Karpas-422 (cell line): Measurements from ENCODE around the gene STK32C. TPM values are rescaled to one million over a fixed set of nuclear protein-coding genes. Genes with fewer than 3 reads are reported as not detected.

Experiments
- DNase-seq: peaks from one replicate; pipeline ENCODE4 v3.0.0-alpha.2; 2015
- H2AFZ ChIP-seq: fragments of 200-600 bp; sonication (generic); 2 replicates; pipeline ENCODE4 v1.6.1; 2014; ENCODE audit warnings: antibody characterized with exemption, low read length, mixed read lengths
- H3K27ac ChIP-seq: fragments of 200-600 bp; sonication (generic); 2 replicates; pipeline ENCODE4 v1.5.1; 2014; ENCODE audit warnings: mild to moderate bottlenecking, low read length, moderate library complexity
- H3K27me3 ChIP-seq: fragments of 200-600 bp; sonication (generic); 2 replicates; pipeline ENCODE4 v1.6.1; 2014; ENCODE audit warnings: low read length, mixed read lengths
- H3K36me3 ChIP-seq: fragments of 200-600 bp; sonication (generic); 2 replicates; pipeline ENCODE4 v1.6.1; 2014; ENCODE audit warnings: low read length, mixed read lengths; ENCODE audit not compliant: insufficient read depth
- H3K4me1 ChIP-seq: fragments of 200-600 bp; sonication (generic); 2 replicates; pipeline ENCODE4 v1.6.1; 2014; ENCODE audit warnings: mild to moderate bottlenecking, low read length, mixed read lengths
- H3K4me2 ChIP-seq: fragments of 200-600 bp; sonication (generic); 2 replicates; pipeline ENCODE4 v1.6.1; 2014; ENCODE audit warnings: low read length, low read depth, mild to moderate bottlenecking; ENCODE audit not compliant: poor library complexity, severe bottlenecking
- H3K4me3 ChIP-seq: fragments of 200-600 bp; sonication (generic); 2 replicates; pipeline ENCODE4 v1.5.1; 2014; ENCODE audit warnings: mild to moderate bottlenecking, antibody characterized with exemption, low read length, mixed read lengths
- H3K79me2 ChIP-seq: fragments of 200-600 bp; sonication (generic); 2 replicates; pipeline ENCODE4 v1.6.1; 2014; ENCODE audit warnings: mild to moderate bottlenecking, low read length, mixed read lengths
- H3K9ac ChIP-seq: fragments of 200-600 bp; sonication (generic); 2 replicates; pipeline ENCODE4 v1.6.0; 2014; ENCODE audit warnings: low read length
- H3K9me2 ChIP-seq: fragments of 200-600 bp; sonication (generic), shearing (Covaris generic); replicated peaks from 2 replicates; pipeline ENCODE4 v1.6.0; 2014; ENCODE audit warnings: mild to moderate bottlenecking, low read length, moderate library complexity; ENCODE audit not compliant: insufficient read depth
- H3K9me3 ChIP-seq: fragments of 300-700, 200-600 bp; sonication (generic); 2 replicates; pipeline ENCODE4 v1.6.1; 2014; ENCODE audit warnings: low read length, mixed read lengths
- H4K20me1 ChIP-seq: fragments of 200-600 bp; sonication (generic); 2 replicates; pipeline ENCODE4 v1.6.1; 2014; ENCODE audit warnings: mild to moderate bottlenecking, antibody characterized with exemption, low read length, low read depth; ENCODE audit not compliant: insufficient read depth
- total RNA-seq: library from RNA; depleted of rRNA; stranded (reverse); fragments of >200 nt; shearing (Covaris generic); gene quantifications from 2 replicates; pipeline ENCODE4 v1.2.3, GENCODE V29; 2014; ENCODE audit warnings: low replicate concordance

The STK32C gene
- total RNA-seq, 1 experiment from 2014 or later = 8.4 TPM

DNA sequence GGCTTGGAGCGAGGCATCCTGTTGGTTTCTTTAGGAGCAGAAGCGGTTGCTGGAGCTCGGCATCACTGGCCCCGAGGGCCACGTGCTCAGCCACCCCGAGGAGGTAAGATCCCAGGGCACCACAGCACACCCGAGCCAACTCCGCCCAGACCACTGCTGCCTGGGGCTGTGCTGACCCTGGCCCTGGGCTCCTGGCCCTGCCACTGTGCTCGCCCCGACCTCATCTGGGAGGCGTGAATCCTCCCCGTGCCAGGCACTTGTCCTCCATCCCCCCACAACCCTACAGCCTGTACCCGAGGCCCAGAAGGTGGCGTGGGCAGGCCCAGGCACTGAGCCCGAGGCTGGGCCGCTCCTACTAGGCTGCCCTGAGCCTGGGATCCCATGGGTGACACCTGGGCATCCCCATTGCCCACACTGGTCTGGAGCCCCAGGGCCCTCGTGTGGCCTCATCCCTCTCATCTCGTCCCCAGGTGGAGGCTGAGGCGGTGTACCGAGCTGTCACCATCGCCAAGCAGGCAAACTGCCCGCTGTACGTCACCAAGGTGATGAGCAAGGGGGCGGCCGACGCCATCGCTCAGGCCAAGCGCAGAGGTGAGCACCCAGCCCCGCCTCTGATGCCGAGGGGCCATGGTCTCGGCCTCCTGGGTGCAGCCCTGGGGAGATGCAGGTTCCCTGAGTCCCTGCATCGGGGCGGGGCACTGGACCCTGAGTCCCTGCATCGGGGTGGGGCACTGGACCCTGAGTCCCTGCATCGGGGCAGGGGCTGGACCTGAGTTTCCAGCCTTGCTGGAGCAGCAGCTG is 109.2 kb downstream of the STK32C start:
- no peak for DNase-seq
- Histone ChIP-seq H2AFZ (no peak overlapping the region), H3K4me2 (no peak overlapping the region), H3K27ac (no peak overlapping the region), H3K27me3 (no peaks in the 10 kb centered on the region), H3K36me3 (no peaks in the 10 kb centered on the region), H3K9ac (no peak overlapping the region), H3K9me3 (no peaks in the 10 kb centered on the region), H3K79me2 (no peaks in the 10 kb centered on the region), H3K4me1 (no peaks in the 10 kb centered on the region), H3K9me2 (no peaks in the 10 kb centered on the region), H4K20me1 (no peaks in the 10 kb centered on the region), H3K4me3 (no peak overlapping the region)

DNA sequence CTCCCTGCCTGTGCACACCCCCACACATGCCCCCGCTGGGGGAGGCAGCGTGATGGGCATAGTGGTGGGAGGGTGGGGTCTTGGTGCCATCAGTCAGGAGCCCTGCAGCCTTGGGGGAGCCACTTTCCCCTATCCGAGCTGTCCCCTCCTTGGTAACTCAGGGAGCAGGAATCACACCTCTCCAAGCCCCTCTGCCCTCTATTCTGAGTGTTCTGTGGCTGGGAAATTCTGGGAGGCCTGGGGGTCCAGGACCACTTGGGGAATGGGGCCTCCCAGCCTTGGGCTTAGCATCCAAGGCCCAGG is 109.7 kb downstream of the STK32C start:
- Histone ChIP-seq H2AFZ (no peak overlapping the region), H3K27ac (no peak overlapping the region), H3K4me1 (no peaks in the 10 kb centered on the region), H3K4me3 (no peak overlapping the region), H3K9me2 (no peaks in the 10 kb centered on the region), H3K4me2 (no peak overlapping the region), H3K27me3 (no peaks in the 10 kb centered on the region), H3K9ac (no peak overlapping the region), H4K20me1 (no peaks in the 10 kb centered on the region), H3K36me3 (no peaks in the 10 kb centered on the region), H3K9me3 (no peaks in the 10 kb centered on the region), H3K79me2 (no peaks in the 10 kb centered on the region)
- DNase-seq = no peak

DNA sequence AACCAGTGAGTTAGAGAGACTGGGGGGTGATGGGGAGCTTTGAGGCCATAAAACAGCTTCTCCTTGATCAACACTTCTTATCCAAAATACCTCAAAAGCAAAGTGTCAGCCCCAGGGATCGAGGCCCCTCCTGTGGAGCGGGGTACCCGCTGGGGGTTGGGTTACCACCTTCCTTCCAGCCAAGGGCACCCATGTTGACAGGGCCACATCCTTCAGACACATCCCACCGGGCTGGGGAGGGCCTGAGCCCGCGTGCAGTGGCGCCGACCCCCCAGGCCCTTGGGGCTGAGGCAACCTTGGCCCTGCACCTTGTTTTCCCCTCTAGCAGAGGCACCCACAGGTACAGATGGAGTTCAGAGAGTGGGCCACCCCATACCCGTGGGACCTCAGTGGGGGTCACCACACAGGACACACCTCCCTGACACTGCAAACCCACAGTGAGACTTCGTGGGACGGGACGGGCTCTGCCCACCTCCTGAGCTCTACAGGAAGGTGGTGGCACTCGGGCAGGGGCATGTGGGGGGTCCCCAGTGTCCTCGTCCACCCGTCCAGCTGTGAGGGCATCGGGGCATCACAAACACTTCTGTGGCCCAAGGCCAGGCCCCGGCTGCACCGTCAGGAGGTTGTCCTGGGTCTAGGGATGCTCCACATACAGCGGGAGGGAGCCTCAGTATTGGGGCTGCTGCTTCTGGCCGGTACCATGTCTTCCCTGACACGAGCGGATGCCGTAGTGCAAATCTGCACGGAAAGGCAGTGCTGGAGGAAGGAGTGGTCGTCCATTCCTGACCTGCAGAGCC is 110.3 kb downstream of the STK32C start:
- Histone ChIP-seq H3K4me2 (no peak overlapping the region), H3K9ac (no peak overlapping the region), H4K20me1 (no peaks in the 10 kb centered on the region), H3K4me3 (no peak overlapping the region), H3K27me3 (no peaks in the 10 kb centered on the region), H3K27ac (no peak overlapping the region), H2AFZ (no peak overlapping the region), H3K9me3 (no peaks in the 10 kb centered on the region), H3K9me2 (no peaks in the 10 kb centered on the region), H3K4me1 (no peaks in the 10 kb centered on the region), H3K79me2 (no peaks in the 10 kb centered on the region), H3K36me3 (no peaks in the 10 kb centered on the region)
- DNase-seq = no peak

DNA sequence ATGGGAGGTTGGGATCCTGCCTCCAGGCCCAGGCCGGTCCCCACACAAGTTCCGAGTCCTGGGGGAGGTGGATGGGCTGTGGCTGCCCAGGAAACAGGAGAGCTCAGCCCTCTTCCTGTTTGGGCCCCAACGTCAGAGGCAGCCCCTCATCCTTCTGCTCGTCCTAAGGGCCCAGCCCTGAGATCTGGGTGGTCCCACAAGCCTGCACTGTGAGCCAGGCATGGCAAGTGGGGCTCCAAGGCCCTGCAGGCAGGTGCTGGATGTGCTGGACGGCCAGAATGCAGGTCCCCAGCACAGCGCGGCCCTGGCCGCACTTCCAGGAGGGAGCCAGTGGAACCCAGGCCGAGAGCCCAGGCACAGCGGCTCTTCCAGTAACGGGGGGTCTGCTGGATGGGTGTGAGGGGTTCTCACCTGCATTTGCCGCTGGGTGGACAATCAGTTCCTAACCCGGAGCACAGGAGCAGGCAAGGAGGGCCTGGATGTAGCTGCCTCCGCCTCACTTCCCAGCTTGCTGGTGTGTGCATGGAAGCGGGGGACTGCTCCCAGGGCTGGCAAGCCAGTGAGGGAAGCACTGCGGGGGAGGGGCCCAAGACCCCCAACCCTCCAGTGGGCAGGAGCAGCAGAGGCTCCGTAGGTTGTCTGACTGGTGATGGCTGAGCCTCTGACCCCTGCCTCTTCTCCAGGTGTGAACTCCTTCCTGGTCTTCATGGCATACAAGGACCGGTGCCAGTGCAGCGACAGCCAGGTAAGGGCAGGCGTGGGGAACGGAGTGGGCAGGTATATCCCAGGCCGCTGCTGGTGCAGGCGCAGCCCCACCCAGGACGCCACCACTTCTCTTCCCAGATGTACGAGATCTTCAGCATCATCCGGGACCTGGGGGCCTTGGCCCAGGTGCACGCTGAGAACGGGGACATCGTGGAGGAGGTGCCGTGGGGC is 111.3 kb downstream of the STK32C start:
- Histone ChIP-seq H3K4me2 (no peak overlapping the region), H3K9me2 (no peaks in the 10 kb centered on the region), H3K27me3 (no peaks in the 10 kb centered on the region), H3K4me3 (no peak overlapping the region), H3K79me2 (no peaks in the 10 kb centered on the region), H4K20me1 (no peaks in the 10 kb centered on the region), H3K9me3 (no peaks in the 10 kb centered on the region), H3K36me3 (no peaks in the 10 kb centered on the region), H3K9ac (no peak overlapping the region), H3K4me1 (no peaks in the 10 kb centered on the region), H3K27ac (no peak overlapping the region), H2AFZ (no peak overlapping the region)
- no peak for DNase-seq

DNA sequence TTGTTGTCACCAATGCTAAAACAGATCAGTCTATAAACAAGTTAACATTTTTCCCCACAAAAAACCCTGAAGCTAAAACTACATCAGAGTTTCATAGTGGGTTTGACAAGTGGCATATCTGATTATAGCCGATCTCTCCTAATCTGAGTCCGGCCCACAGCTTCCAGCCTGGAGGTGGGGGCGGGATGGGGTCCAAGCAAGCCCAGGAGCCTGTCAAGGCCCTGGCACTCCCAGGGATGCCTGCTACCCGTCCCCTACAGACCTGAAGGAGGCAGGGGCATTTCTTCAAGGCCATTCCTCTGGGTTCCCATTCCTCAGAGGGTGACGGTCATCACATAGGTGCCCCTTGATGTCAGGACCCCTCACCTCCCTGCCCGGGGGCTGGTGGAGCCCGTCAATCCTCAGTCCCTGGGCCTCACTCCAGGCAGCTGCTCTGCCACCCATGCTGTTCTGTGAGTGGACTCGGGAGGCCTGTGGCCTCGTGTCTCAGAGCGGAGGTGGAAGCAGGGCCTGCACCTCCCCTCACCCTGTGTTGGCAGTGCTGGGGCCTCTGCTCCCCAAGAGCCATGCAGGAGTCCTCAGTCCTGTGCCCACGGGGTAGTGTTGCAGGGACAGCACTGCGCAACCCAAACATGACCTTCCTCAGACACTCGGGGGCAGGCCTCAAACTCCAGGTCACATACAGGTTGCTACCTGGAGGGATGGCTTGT is 112.2 kb downstream of the STK32C start:
- H4K20me1 ChIP-seq = no peaks in the 10 kb centered on the region
- DNase-seq = no peak
- H3K4me3 ChIP-seq = no peak overlapping the region
- H3K27me3 ChIP-seq = no peaks in the 10 kb centered on the region
- H3K9me2 ChIP-seq = no peaks in the 10 kb centered on the region
- no peaks in the 10 kb centered on the region for H3K4me1 ChIP-seq
- H3K36me3 ChIP-seq = no peaks in the 10 kb centered on the region
- no peaks in the 10 kb centered on the region for H3K79me2 ChIP-seq
- no peak overlapping the region for H3K9ac ChIP-seq
- H3K4me2 ChIP-seq = no peak overlapping the region
- no peak overlapping the region for H3K27ac ChIP-seq
- H2AFZ ChIP-seq = no peak overlapping the region
- H3K9me3 ChIP-seq = no peaks in the 10 kb centered on the region

DNA sequence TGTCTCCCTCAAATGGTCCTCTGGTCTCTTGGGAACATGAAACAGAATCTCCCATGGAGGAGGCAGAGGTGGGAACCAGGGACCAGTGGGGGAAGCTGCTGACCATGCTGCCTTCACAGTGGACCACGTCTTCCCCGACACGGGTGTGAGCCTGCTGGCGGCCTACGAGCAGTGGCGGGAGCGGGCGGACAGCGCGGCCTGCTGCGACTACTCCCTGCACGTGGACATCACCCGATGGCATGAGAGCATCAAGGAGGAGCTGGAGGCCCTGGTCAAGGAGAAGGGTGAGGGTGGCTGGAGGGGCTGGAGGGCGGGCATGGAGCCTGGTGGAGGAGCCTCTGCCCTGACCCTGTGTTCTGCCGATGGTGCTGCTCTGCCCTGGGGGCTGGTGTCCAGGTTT is 113.0 kb downstream of the STK32C start:
- H3K27me3 ChIP-seq = no peaks in the 10 kb centered on the region
- no peak overlapping the region for H3K9ac ChIP-seq
- no peaks in the 10 kb centered on the region for H3K4me1 ChIP-seq
- no peak overlapping the region for H2AFZ ChIP-seq
- no peak overlapping the region for H3K4me3 ChIP-seq
- H3K36me3 ChIP-seq = no peaks in the 10 kb centered on the region
- no peak overlapping the region for H3K27ac ChIP-seq
- H4K20me1 ChIP-seq = no peaks in the 10 kb centered on the region
- no peaks in the 10 kb centered on the region for H3K79me2 ChIP-seq
- no peak for DNase-seq
- H3K9me2 ChIP-seq = no peaks in the 10 kb centered on the region
- H3K9me3 ChIP-seq = no peaks in the 10 kb centered on the region
- H3K4me2 ChIP-seq = no peak overlapping the region

DNA sequence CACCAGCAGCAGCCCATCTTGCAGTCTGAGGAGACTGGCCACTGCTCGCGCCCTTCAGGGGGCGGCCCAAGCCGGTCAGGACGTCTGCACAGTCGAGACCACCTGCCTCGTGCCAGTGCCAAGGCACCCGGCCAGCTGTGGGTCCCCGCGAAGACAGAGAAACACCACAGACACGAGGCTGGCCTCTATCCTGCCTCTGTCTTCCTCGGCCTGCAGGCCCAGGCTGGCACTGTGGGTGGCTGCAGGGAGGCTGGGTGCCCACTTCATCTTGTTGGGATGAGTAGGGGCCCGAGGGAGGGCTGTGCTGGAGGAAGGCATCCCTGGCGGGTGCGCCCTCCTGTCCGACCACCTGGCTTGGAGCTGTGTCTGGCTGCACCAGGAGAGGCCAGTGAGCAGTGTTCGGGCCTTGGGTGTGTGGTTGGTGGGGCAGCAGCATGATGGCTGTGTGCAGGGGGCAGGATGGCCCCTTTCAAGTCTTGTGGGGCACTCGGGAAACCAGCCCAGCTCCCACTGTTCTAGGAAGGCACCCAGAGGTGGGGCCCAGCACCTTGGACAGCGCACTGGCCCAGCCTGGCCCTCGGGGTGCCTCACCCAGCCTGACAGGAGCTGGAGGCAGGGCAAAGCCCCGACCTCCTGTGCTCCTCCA is 113.7 kb downstream of the STK32C start:
- Histone ChIP-seq H3K79me2 (no peaks in the 10 kb centered on the region), H3K27me3 (no peaks in the 10 kb centered on the region), H2AFZ (no peak overlapping the region), H3K27ac (no peak overlapping the region), H3K4me2 (no peak overlapping the region), H3K36me3 (no peaks in the 10 kb centered on the region), H3K4me1 (no peaks in the 10 kb centered on the region), H3K9ac (no peak overlapping the region), H3K9me3 (no peaks in the 10 kb centered on the region), H3K4me3 (no peak overlapping the region), H3K9me2 (no peaks in the 10 kb centered on the region), H4K20me1 (no peaks in the 10 kb centered on the region)
- peak; percentile 71 for DNase-seq
